ENCODE data around the gene MXD3.
"Not testable (repeated sequence)": the region's sequence is repeated elsewhere in the genome, so short reads cannot be mapped to it uniquely, and the experiment has no call there.

Gene MXD3, protein sequence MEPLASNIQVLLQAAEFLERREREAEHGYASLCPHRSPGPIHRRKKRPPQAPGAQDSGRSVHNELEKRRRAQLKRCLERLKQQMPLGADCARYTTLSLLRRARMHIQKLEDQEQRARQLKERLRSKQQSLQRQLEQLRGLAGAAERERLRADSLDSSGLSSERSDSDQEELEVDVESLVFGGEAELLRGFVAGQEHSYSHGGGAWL

DNA sequence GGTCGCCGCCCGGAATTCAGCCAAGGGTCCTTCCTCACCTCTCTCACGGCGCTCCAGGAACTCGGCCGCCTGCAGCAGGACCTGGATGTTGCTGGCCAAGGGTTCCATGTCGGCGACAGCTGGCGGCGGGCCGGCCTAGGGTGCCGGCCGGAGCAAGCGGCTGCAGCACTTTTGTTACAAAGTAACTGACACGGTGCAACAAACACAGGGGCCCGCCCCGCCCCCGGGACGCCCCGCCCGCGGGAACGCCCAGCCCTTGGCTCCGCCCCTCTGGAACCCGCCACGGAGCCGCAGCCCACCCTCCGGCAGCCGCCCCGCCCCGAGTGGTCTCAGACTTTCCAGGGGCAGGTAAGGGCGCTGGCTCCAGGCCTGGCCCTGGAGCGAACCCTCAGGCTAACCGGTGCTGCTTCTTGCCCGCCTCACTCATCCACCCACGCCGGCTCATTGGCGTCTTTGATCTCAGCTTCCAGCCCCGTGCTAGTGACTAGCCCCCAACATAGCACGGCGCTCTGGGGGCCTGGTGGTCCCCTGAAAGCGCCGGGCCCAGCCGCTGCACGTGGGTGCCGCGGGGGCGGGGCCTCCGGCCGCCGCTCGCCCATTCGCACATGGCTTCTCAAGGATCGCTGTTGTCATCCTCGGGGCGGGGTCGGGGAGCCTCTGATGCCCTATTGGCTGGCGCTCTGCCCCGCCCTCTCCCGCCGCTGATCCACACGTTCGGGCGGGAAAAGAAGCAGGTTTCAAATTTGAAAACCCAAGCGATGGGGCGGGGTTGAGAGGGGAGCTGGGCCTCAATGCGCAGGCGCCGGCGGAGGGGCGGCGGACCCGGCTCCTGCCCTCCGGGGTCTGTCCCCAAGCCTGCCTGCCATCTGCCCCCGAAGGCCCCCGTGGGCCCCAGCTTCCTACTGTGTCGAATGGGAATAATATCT lies at the start of gene MXD3:
Gene MXD3 (minus strand): TSS at position 176 of the 926 bp plus-strand sequence. CDS start 68 bp downstream, at position 108.
- peak; percentile 93 for DNase-seq (ENCODE audit: low read depth)

DNA sequence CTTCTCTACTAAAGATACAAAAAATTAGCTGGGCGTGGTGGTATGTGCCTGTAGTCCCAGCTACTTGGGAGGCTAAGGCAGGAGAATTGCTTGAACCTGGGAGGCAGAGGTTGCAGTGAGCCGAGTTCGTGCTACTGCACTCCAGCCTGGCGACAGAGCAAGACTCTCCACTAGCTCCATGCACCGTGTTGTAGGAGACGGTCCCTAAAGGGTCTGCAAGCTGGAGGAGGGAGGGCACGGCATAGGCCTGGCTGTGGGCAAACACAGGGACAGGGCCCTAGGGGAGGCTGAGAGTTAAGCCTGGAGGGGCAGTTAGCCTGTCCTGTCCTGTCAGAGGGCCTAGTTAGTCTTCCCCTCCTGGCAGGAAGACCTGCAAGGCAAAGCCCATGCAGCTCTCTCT lies 49.0 kb upstream of the MXD3 start:
- DNase-seq (ENCODE audit: low read depth), result not testable (repeated sequence)

DNA sequence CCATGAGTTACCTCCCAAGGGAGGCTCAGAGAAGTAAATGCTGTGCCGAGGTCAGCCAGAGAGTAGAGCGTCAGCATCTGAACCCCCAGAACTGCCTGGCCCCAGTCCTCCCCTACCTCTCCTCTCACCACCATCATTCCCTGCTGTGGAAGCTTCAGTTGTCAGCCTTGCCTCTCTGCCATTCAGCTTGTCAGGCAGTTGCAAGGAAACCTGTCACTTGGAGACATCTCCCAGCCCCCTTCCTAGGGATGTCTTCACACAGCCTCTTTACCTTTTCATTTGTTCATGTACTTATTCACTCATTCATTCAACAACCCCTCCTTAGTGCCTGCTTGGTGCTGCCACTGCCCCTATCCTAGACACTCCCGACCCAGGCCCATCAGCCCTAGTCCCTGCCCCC lies 48.2 kb upstream of the MXD3 start:
- DNase-seq (ENCODE audit: low read depth), result no peak

DNA sequence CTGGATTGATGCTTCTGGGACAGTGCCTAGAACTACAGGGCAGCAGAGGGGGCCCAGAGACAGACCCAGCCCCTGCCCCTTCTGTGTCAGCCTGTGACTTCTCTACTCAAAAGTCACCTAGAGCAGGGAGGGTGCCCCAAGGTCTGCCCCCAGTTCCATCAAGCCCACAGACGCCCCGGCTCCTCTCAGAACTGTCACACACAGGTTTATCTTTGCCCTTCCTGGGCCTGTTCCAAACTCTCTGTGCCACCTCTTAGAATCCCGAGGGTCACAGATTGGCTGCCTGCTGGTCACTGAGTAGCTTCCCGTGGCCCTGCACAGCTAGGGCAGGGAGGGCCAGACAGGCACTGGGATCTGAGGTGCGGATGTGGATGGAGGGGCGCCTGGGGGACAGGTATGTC lies 47.8 kb upstream of the MXD3 start:
- no peak for DNase-seq (ENCODE audit: low read depth)

DNA sequence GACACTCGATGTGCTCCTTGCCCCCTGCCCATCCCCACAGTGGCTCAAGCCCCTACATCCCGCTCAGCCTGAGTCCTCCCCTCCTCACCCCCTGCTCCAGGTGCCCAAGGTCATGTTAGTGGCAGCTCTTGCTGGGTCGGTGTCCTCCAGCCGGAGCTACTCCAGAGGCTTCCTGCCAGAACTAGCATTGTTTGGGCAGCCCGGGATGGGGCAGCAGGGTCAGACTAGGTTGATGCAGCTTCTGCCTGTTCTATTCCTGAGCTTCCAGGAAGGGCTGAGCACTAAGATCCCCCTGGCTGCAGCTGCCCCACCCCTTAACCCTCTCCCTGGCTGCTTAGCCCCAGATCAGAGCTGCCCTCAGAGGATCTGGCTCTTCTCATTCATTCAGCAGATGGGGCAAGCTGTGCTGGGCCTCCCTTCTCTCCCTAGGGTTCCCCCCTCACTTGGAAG lies 46.7 kb upstream of the MXD3 start:
- DNase-seq (ENCODE audit: low read depth), result no peak

DNA sequence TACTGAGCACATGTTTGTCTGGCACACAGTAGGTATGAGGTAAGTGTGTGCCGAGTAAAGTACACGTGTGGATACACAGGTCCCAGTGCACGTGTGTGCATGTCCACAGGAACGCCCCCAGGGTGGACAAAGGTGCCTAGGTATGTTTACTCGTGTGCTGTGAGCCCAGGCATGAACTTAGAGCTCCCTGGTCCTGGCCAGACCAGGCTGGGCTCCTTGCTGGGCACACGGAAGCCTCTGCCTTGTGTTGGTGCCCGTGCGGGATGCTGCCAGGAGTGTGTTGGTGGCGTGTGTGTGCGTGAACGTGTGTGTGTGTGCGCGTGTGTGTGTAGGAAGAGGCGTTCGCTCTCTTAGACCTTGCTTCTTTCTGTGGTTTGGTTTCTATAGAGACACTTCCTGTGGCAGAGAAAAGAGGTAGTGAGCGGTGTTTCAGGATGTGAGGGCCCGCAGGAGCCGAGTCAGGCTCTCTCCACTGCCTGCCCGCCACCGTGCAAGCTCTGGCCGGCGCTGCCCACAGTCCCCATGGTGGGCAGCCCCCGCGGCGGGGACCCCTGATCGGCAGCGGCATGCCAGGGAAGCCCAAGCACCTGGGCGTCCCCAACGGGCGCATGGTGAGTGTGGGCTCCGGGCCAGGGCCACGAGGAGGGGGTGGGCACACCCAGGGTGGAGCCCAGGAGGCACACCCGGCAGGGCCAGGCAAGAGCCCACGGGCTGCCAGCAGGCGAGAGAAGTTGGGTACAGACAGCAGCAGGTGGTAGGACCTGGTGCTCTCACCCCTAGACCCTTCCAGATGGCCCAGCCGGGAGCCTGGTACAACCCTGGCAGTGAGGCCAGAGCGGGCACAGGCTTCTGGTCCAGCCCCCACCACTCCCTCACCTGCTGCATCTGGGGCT lies 46.0 kb upstream of the MXD3 start, which contains the start of gene RGS14:
Gene RGS14 (plus strand): TSS at position 466 of the 893 bp plus-strand sequence. CDS start 101 bp downstream, at position 567.
- DNase-seq (ENCODE audit: low read depth), result peak; percentile 54

DNA sequence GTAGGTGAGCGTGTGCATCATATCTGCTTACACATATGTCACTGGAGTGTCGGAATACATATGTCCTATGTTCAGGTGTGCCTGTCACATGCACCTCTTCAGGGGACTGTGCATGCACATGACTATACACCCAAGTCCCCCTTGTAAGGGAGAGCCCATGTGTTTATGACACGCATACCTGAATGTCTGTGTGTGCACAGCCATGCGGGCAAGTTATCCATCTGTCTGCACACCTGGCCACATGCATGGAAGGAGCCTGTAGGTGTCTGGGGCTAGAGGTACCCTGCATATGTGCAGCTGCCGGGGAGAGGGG lies 45.4 kb upstream of the MXD3 start:
- DNase-seq (ENCODE audit: low read depth), result no peak

DNA sequence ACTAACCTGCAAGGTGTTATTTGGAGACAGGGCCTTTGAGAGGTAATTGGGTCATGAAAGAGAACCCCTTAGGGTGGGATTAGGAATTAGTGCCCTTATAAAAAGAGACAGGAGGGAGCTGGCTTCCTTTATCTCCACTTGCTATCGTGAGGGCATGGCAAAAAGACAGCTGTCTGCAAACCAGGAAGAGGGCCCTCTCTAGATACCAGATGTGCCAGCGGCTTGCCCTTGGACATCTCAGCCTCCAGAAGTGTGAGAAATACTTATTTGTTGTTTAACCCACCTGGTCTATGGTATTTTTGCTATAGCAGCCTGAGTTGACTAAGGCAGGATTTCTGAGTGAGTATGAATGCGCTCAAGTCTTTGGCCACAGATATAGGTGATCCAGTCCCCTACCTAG lies 45.0 kb upstream of the MXD3 start:
- no peak for DNase-seq (ENCODE audit: low read depth)

DNA sequence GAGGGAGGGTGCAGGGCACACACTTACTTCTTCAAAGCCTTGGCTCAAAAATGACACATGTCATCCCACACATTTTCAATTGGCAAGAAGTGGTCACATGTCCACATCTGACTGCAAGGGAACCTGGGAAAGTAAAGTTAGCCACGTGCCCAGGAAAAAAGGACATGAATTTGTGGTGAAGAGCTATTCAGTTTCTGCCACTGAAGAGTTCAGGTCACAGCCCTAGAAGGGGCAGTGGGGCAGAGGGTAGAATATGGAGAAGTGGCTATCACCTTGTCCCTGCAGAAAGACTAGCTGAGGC lies 44.1 kb upstream of the MXD3 start:
- no peak for DNase-seq (ENCODE audit: low read depth)

DNA sequence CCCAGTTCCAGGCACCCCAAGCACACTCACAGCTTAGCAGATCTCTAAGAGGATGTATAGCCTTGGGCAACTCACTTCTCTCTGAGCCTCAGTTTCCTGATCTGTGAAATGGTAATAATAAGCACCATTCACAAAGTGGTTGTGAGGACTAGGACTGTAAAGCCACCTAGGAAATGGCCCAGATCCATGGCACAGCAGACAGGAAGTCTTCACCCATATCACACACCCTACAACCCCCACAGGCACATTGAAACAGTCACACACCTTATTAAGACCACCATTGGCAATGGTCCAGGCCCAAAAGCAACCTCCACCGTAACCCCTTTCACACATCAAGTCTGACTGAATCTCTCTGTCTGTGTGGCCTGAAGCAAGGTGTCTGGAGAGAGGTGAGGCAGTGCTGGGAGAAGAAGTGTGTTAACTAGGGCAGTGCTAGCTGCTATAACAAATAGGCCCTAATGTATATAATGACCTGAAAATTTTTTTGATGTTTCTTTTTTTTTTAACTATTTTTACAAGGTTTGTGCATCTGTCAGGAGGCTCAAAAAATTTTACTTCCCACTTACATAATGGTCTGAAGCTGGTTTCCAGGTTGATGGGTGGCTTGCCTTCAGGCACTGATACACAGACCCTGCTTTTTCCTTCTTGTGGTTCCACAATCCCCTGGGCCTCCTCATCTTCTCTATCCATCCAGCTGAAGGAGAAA lies 43.6 kb upstream of the MXD3 start:
- DNase-seq (ENCODE audit: low read depth), result no peak

DNA sequence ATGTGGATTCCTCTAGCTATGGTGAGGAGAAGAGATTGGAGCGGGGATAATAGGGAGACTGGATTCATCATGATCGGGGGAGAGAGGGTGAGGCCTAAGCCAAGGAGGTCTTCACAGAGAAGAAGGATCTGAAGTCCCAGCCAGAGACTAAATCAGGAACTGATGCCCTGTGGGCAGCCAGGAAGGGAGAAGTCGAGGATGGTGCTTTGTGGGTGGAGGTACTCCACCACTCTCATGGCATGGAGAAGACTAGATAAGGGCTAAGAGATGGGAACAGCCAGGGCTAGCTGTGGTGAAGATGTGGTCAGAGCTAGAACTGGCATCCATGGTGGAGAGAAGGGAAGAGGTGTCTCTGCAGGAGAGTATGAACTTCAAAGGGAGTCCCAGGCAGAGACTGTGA lies 43.0 kb upstream of the MXD3 start:
- DNase-seq (ENCODE audit: low read depth), result no peak

DNA sequence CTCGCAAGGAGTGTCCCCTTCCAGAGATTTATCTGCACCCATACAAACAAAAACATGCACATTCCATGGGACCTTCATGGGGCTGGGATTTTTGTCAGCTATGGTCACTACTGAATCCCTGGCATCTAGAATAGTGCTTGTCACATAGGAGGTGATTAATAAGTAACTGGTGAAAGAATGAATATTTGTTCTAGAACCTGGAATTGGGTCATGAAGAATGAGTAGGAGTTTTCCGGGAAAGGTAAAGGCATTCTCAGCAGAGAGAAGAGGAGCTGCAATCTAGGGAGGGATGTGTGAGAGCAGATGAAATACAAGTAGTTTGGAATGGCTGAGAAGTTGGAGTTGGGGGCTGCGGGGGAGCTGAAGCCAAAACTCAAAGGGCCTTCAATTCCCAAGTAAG lies 42.6 kb upstream of the MXD3 start:
- no peak for DNase-seq (ENCODE audit: low read depth)

DNA sequence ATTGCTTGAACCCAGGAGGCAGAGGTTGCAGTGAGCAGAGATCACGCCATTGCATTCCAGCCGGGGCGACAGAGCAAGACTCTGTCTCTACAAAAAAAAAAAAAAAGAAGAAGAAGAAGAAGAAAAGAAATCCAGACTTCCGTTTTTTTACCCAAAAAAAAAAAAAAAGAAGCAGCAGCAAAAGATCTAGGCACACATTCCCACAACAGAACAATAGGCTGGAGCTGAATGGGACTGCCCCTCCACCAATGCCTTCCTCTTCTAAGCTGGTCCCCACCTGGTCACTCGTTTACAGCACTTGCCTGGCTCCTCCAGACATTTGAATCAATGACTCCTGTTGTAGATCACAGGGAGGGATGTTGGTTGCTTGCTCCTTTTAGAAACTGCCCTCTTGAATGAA lies 41.4 kb upstream of the MXD3 start:
- no peak for DNase-seq (ENCODE audit: low read depth)

DNA sequence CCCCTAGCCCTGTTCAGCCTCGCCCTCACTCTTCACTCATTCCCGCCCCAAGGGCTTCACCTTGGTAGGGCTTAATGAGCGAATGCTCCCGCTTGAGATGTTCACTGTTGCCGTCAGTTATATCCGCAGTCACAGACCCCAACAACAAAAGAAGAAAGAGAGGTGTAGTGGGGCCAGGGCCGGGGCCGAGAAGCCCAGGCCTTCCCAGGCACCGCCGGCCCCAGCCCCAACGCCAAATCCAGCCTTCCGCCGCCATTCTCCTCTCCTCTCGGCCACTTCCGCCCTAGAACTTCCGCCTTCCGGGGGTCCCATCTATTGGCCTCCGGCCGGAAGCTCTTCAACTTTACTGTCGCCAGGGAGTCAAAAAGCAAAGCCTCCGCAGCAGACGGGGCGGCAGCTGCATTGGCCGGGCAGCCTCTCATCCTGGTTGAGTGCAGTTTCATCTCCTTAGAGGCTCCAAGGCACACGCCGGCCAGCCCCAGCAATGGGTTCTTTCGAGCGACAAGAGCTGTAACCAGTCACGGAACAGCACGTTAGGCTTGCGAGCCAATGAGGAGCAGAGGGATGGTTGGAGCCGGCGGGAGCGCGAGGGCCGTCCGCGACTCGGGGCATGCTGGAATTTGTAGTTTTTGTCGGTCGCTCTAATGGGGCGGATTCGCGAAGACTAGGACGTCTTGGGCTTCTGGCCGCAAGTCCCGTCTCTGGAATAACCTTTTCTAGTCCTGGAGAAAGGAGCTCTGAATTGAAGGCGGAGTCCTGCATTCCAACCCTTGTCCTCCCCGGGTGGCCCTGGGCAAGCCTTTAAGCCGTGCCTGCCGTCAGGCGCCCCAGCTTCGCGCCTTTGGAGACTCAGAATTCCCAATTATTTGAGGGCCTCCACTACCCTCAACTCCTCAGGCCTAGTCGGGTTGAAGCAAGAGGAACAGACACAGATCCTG lies 40.0 kb upstream of the MXD3 start, which contains the start of gene LMAN2:
Gene LMAN2 (minus strand): TSS at position 277 of the 938 bp plus-strand sequence. CDS start 21 bp downstream, at position 256.
- peak; percentile 84 for DNase-seq (ENCODE audit: low read depth)

DNA sequence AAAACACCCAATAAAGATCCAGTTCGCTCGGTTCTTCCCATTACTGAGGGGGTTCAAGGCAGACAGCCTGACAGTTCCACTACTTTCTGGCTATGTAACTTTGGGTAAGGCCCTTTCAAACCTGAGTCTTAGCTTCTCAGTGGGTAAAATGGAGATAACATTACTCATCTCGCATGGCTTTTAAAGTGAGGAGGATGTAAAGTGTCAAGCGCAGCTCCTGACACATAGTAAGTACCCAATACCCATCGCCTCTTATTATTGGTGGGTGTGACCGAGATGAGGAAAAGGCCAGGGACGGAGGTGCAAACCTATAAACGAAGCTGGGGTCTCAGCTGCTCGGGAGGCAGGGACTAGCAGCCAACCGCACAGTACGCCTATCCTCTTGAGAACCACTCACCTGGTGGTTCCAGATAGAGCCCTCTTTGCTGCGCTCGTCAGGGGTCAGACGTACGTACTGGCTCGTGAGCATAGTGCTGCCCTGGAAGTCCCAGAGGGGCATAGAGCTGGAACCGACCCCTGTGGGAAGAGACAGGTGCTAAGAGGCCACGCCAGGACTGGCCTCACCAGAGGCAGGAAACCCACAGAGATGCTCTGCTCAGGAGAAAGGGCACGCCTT lies 39.2 kb upstream of the MXD3 start:
- no peak for DNase-seq (ENCODE audit: low read depth)

DNA sequence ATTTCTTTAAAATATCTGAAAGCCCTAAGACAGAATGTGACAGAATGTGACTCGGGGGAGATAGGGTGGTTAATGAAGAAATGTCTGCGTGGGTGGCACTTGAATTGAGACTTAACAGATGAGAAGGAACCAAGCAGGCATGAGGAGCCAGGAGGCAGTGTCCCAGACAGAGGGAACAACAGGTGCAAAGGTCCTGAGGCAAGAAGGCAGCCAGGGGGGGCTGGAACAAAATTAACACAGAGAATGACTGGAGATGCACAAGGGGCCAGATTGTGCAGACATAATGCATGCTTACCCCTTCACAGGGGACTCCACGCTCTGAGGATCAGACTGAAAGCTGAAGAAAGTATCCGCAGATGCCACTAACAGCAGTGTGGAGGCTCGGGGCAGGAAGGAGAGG lies 38.1 kb upstream of the MXD3 start:
- no peak for DNase-seq (ENCODE audit: low read depth)

DNA sequence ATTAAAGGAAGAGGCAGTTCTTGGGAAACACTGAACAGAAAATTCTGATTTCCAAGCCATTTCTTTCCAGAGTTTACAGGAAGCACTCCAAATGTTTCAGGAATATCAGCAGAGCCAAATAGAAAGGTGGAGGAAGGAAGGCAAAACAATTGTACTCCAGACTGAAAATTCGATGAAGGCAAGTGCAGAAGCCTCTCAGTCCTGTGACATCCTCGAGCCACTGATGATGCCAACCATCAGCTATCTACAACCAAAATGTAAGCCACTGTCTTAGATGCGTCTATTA lies 37.6 kb upstream of the MXD3 start:
- DNase-seq (ENCODE audit: low read depth), result no peak

DNA sequence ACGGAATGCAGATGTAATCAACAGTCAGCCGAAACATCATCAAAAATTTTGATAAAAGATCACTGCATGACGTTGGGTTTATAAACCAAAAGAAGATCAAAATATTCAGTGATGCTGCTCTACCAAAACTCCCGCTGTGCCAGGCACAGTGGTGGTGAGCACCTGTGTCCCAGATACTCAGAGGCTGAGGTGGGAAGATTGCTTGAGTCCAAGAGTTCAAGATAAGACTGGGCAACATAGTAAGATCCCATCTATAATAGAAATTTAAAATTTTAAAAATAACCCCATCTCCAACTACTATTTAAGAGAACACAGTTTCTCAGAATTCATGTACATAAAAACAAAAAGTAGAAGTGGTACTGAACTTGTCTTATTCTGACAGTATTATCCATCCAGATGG lies 36.0 kb upstream of the MXD3 start:
- no peak for DNase-seq (ENCODE audit: low read depth)

DNA sequence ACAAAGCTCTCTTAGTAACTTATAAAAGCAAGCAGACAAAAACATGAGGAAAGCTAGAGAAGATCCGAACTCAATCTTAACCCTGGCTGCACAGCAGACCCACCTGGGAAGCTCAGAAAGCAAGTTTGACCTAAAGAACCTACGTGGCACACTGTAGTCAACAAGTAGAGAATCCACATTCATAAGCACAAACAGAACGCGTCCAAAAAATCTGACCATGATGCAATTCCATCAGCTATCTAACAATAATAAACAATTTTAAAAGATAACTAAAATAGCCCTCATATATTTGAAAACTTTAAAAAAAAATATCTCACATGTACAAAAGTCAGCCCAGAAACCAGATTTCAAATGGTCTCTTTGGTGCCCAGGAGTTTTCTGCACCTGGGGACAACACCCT lies 35.1 kb upstream of the MXD3 start:
- no peak for DNase-seq (ENCODE audit: low read depth)

DNA sequence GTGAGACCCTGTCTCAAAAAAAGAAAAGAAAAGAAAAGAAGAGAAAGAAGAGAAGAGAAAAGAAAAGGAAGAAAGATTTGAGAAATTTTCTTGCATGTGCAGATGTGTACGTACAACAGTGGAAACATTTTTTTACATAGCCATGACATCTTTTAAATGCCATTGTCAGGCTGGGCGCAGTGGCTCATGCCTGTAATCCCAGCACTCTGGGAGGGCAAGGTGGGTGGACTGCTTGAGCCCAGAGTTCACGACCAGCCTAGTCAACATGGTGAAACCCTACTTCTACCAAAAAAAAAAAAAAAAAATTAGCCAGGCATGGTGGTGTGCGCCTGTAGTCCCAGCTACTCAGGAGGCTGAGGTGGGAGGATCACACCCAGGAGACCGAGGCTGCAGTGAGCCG lies 33.2 kb upstream of the MXD3 start:
- no peak for DNase-seq (ENCODE audit: low read depth)

DNA sequence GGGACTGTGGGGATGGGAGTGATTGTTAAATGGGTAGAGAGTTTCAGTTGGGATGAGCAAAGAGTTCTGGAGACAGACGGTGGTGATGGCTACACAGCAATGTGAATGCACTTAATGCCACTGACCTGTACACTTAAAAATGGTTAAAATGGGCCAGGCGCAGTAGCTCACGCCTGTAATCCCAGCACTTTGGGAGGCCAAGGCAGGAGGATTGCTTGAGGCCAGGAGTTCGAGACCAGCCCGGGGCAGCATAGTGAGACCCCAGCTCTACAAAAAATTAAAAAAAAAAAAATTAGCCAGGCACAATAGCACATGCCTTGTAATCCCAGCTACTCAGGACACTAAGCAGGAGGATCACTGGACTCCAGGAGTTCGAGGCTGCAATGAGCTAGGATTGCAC lies 32.1 kb upstream of the MXD3 start:
- DNase-seq (ENCODE audit: low read depth), result no peak
